DOHH2 (cell line): ENCODE results near the gene PSME1.

ENCODE experiments used
- H3F3A ChIP-seq: fragments of 200-600 bp; sonication (generic), shearing (Covaris generic); 2 replicates; pipeline ENCODE4 v1.6.0; 2016; ENCODE audit warnings: antibody characterized with exemption, mild to moderate bottlenecking; ENCODE audit not compliant: control insufficient read depth, insufficient read depth
- H3K27ac ChIP-seq: fragments of 200-600 bp; sonication (generic); 2 replicates; pipeline ENCODE4 v1.5.1; 2014; ENCODE audit warnings: low read depth, mild to moderate bottlenecking, low read length, moderate library complexity
- H3K27me3 ChIP-seq: fragments of 200-600 bp; sonication (generic); 2 replicates; pipeline ENCODE4 v1.6.1; 2014; ENCODE audit warnings: mild to moderate bottlenecking, low read length, mixed read lengths; ENCODE audit not compliant: control insufficient read depth
- H3K36me3 ChIP-seq: fragments of 200-600 bp; sonication (generic); 2 replicates; pipeline ENCODE4 v1.6.1; 2014; ENCODE audit warnings: mild to moderate bottlenecking, low read length, moderate library complexity, mixed read lengths; ENCODE audit not compliant: control insufficient read depth
- H3K4me1 ChIP-seq: fragments of 200-600 bp; sonication (generic); 2 replicates; pipeline ENCODE4 v1.6.1; 2014; ENCODE audit warnings: mild to moderate bottlenecking, low read length, mixed read lengths; ENCODE audit not compliant: control insufficient read depth
- H3K4me2 ChIP-seq: fragments of 200-600 bp; sonication (generic); 2 replicates; pipeline ENCODE4 v1.6.0; 2014; ENCODE audit warnings: mild to moderate bottlenecking, low read length, moderate library complexity
- H3K4me3 ChIP-seq: fragments of 200-600 bp; sonication (generic); 2 replicates; pipeline ENCODE4 v1.5.1; 2014; ENCODE audit warnings: mild to moderate bottlenecking, low read length, mixed read lengths
- H3K79me2 ChIP-seq: fragments of 200-600 bp; sonication (generic); 2 replicates; pipeline ENCODE4 v1.6.1; 2014; ENCODE audit warnings: mild to moderate bottlenecking, low read length, mixed read lengths; ENCODE audit not compliant: control insufficient read depth
- H3K9me2 ChIP-seq: fragments of 200-600 bp; sonication (generic); replicated peaks from 2 replicates; pipeline ENCODE4 v1.6.1; 2014; ENCODE audit warnings: mild to moderate bottlenecking, low read length, mixed read lengths; ENCODE audit not compliant: control insufficient read depth
- H3K9me3 ChIP-seq: fragments of 200-600 bp; sonication (generic); 2 replicates; pipeline ENCODE4 v1.6.1; 2014; ENCODE audit warnings: antibody characterized with exemption, low read length, mixed read lengths; ENCODE audit not compliant: control insufficient read depth, insufficient read depth
- H4K20me1 ChIP-seq: fragments of 200-600 bp; sonication (generic); 2 replicates; pipeline ENCODE4 v1.6.0; 2014; ENCODE audit warnings: low read depth, mild to moderate bottlenecking, antibody characterized with exemption, low read length, moderate library complexity; ENCODE audit not compliant: control insufficient read depth, insufficient read depth
- EZH2phosphoT487 ChIP-seq: fragments of 200-600 bp; sonication (generic); IDR thresholded peaks from 2 replicates; pipeline ENCODE4 v1.6.1; 2017; ENCODE audit warnings: borderline replicate concordance, mild to moderate bottlenecking, antibody characterized with exemption, low read length, moderate library complexity, mixed read lengths
- TF ChIP-seq, protein P1 (sequence below): fragments of 200-600 bp; sonication (generic); IDR thresholded peaks from one replicate; pipeline ENCODE4 v1.5.1; 2014; ENCODE audit warnings: antibody characterized with exemption, mild to moderate bottlenecking, low read depth, low read length; ENCODE audit not compliant: poor library complexity, severe bottlenecking

PSME1 gene

DNA sequence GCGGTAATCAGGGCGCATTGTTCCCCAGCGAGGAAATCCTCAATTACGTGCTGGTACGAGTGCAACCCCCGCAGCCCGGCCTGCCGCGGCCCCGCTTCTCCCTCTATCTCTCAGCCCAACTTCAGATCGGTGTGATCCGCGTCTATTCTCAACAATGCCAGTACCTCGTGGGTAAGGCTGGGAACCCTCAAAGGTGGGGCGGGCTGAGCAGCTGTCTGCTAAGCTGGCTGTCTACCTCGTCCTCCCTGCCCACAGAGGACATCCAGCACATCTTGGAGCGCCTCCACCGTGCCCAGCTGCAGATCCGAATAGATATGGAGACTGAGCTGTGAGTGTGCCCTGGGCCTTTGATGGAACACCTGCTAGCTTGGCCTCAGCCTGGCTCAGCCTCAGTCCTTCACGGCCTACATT is 36.9 kb downstream of the PSME1 start:
- H3K9me3 ChIP-seq = no peaks in the 10 kb centered on the region

DNA sequence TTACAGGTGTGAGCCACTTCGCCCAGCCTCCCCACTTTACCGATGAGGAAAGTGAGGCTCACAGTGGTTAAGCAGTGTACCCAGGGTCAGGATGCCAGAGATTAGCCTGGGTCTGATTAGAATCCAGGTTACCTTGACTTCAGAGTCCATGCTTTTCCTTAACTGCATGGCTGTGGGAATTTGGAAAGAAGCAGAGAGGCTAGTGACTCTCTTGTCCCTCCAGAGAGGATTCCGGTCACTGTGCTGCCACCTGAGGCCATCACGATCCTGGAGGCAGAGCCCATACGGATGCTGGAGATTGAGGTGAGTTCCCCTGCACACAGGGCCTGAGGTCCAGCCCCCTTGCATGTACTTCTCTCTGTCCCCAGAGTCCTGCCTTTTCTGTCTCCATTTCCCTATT is 40.6 kb downstream of the PSME1 start:
- H3K4me1 ChIP-seq = peaks cover 10% of the 10 kb centered on the region
- H4K20me1 ChIP-seq = no peaks in the 10 kb centered on the region
- no peaks in the 10 kb centered on the region; the same call in 1 of the 2 replicates for H3K79me2 ChIP-seq
- H3K27me3 ChIP-seq = no peaks in the 10 kb centered on the region
- H3K4me2 ChIP-seq = no peak overlapping the region
- H3K36me3 ChIP-seq = peaks cover 37% of the 10 kb centered on the region
- no peaks in the 10 kb centered on the region for H3K9me3 ChIP-seq
- H3F3A ChIP-seq = peaks cover 5% of the 10 kb centered on the region; the same call in 1 of the 2 replicates
- no peak overlapping the region for H3K27ac ChIP-seq
- H3K4me3 ChIP-seq = no peak overlapping the region
- no peaks in the 10 kb centered on the region for H3K9me2 ChIP-seq
- TF ChIP-seq, protein P1, sequence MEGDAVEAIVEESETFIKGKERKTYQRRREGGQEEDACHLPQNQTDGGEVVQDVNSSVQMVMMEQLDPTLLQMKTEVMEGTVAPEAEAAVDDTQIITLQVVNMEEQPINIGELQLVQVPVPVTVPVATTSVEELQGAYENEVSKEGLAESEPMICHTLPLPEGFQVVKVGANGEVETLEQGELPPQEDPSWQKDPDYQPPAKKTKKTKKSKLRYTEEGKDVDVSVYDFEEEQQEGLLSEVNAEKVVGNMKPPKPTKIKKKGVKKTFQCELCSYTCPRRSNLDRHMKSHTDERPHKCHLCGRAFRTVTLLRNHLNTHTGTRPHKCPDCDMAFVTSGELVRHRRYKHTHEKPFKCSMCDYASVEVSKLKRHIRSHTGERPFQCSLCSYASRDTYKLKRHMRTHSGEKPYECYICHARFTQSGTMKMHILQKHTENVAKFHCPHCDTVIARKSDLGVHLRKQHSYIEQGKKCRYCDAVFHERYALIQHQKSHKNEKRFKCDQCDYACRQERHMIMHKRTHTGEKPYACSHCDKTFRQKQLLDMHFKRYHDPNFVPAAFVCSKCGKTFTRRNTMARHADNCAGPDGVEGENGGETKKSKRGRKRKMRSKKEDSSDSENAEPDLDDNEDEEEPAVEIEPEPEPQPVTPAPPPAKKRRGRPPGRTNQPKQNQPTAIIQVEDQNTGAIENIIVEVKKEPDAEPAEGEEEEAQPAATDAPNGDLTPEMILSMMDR = no peak
- TF ChIP-seq EZH2phosphoT487 = no peak

More for the DNA sequence above, 36.9 kb downstream of the PSME1 start:
- Histone ChIP-seq H4K20me1 (no peaks in the 10 kb centered on the region), H3K4me1 (peaks cover 22% of the 10 kb centered on the region), H3K79me2 (no peaks in the 10 kb centered on the region; the same call in 1 of the 2 replicates), H3K36me3 (peaks cover 3% of the 10 kb centered on the region; the same call in 1 of the 2 replicates), H3K4me3 (peak overlapping the region; percentile 78; the same call in 1 of the 2 replicates), H3K27me3 (no peaks in the 10 kb centered on the region), H3F3A (peaks cover 2% of the 10 kb centered on the region; the same call in 1 of the 2 replicates), H3K27ac (no peak overlapping the region), H3K4me2 (peak overlapping the region; percentile 77), H3K9me2 (no peaks in the 10 kb centered on the region)
- no peak for TF ChIP-seq EZH2phosphoT487
- TF ChIP-seq, protein P1 = no peak

DNA sequence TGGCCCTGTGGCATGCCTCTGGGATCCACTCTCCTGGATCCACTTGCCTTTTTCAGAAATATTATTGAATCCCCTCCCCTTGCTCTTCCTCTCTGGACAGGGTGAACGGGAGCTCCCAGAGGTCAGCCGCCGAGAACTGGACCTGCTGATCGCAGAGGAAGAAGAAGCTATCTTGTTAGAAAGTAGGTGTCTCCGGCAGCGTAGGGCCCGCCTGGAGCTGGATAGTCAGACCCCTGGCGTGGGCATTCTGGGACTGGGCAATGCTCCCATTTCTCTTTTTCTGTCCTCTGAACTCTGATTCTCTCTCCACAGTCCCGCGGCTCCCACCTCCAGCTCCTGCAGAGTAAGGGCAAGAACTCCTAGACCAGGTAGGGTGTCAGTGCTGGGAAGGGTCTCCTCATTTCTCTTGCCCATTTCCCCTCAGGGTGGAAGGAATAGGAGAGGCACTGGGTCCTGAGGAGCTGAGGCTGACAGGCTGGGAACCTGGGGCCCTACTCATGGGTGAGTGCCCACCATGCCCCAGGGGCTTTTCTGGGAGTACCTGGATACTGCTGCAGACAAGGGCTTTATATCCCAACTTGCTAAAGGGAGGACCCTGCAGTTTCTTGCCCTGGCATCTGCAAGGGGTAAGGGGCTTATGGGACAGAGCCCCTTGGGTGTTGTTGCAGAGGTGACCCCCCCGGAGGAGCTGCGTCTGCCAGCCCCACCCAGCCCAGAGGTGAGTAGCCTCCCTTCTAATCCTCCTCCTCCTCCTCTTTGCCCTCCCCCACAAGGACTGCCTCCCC is 41.2 kb downstream of the PSME1 start:
- no peak overlapping the region for H3K4me2 ChIP-seq
- no peaks in the 10 kb centered on the region for H3K27me3 ChIP-seq
- no peaks in the 10 kb centered on the region for H4K20me1 ChIP-seq
- peaks cover 5% of the 10 kb centered on the region; the same call in 1 of the 2 replicates for H3F3A ChIP-seq
- no peaks in the 10 kb centered on the region; the same call in 1 of the 2 replicates for H3K79me2 ChIP-seq
- no peak overlapping the region for H3K27ac ChIP-seq
- no peaks in the 10 kb centered on the region for H3K9me2 ChIP-seq
- peaks cover 43% of the 10 kb centered on the region for H3K36me3 ChIP-seq
- no peaks in the 10 kb centered on the region for H3K9me3 ChIP-seq
- TF ChIP-seq, protein P1 = no peak
- no peak for TF ChIP-seq EZH2phosphoT487
- no peak overlapping the region for H3K4me3 ChIP-seq
- H3K4me1 ChIP-seq = peaks cover 4% of the 10 kb centered on the region
